ENCODE results near the gene CIDEB.

- TF ChIP-seq RBBP5 (IDR thresholded peaks at IDR 0.05; ENCODE audit: borderline replicate concordance, low read depth, low read length) (no peak), CTCF (IDR thresholded peaks at IDR 0.05; ENCODE audit: control extremely low read depth in 1 of 3, insufficient read depth in 1 of 3, low read depth in 1 of 3, low read length in 3 of 3) (no peak), POLR2AphosphoS5 (IDR thresholded peaks at IDR 0.05; ENCODE audit: low read depth, low read length) (no peak), CHD2 (IDR thresholded peaks at IDR 0.05; ENCODE audit: low read length) (no peak), BRCA1 (IDR thresholded peaks at IDR 0.05; ENCODE audit: low read depth, low read length) (no peak), JUND (IDR thresholded peaks at IDR 0.05; ENCODE audit: low read length) (no peak), JUN (IDR thresholded peaks at IDR 0.05; ENCODE audit: low read depth, low read length) (no peak), ZNF274 (IDR thresholded peaks at IDR 0.05; ENCODE audit: borderline replicate concordance, extremely low read depth, low read length) (no peak), CREB1 (IDR thresholded peaks at IDR 0.05) (no peak), EZH2 (IDR thresholded peaks at IDR 0.05; ENCODE audit: low read depth, low read length, severe bottlenecking) (no peak), USF2 (IDR thresholded peaks at IDR 0.05; ENCODE audit: low read length) (no peak), SIX5 (IDR thresholded peaks at IDR 0.05; ENCODE audit: low read depth, low read length) (no peak), TAF1 (IDR thresholded peaks at IDR 0.05; ENCODE audit: low read depth, low read length) (no peak)
Measured at GRCh38 chr14:24255931-24256711, 51.7 kb downstream of the CIDEB start.
